OCI-LY1 (cell line): ENCODE measurements around the gene LPAR5.

Source experiments
- H2AFZ ChIP-seq: fragments of 200-600 bp; sonication (generic), shearing (Covaris generic); 2 replicates; pipeline ENCODE4 v1.6.0; 2014; ENCODE audit warnings: antibody characterized with exemption, mild to moderate bottlenecking, low read length
- H3F3A ChIP-seq: fragments of 200-600 bp; sonication (generic), shearing (Covaris generic); 2 replicates; pipeline ENCODE4 v1.6.0; 2014; ENCODE audit warnings: mild to moderate bottlenecking, antibody characterized with exemption, low read length, moderate library complexity; ENCODE audit not compliant: insufficient read depth
- H3K27ac ChIP-seq: fragments of 200-600 bp; sonication (generic); 2 replicates; pipeline ENCODE4 v1.5.1; 2014; ENCODE audit warnings: low read length, mixed run types, mild to moderate bottlenecking, low read depth; ENCODE audit not compliant: poor library complexity, severe bottlenecking
- H3K27me3 ChIP-seq: fragments of 200-600 bp; sonication (generic); 2 replicates; pipeline ENCODE4 v1.6.0; 2014; ENCODE audit warnings: antibody characterized with exemption, mild to moderate bottlenecking, low read length, moderate library complexity; ENCODE audit not compliant: insufficient read depth
- H3K36me3 ChIP-seq: fragments of 200-600 bp; sonication (generic); 2 replicates; pipeline ENCODE4 v1.6.1; 2014; ENCODE audit warnings: mild to moderate bottlenecking, antibody characterized with exemption, low read length, moderate library complexity, mixed read lengths; ENCODE audit not compliant: insufficient read depth
- H3K4me1 ChIP-seq: fragments of 200-600 bp; sonication (generic); 2 replicates; pipeline ENCODE4 v1.5.1; 2014; ENCODE audit warnings: mild to moderate bottlenecking, low read length, moderate library complexity; ENCODE audit not compliant: insufficient read depth, severe bottlenecking
- H3K4me2 ChIP-seq: fragments of 200-600 bp; sonication (generic), shearing (Covaris generic); 2 replicates; pipeline ENCODE4 v1.6.1; 2014; ENCODE audit warnings: low read length
- H3K4me3 ChIP-seq: fragments of 200-600 bp; sonication (generic); 2 replicates; pipeline ENCODE4 v1.5.1; 2014; ENCODE audit warnings: low read length, low read depth, mild to moderate bottlenecking, mixed read lengths; ENCODE audit not compliant: poor library complexity, severe bottlenecking
- H3K79me2 ChIP-seq: fragments of 200-600 bp; shearing (Covaris generic); 2 replicates; pipeline ENCODE4 v1.6.1; 2016; ENCODE audit warnings: mixed run types, low read length, mixed read lengths; ENCODE audit not compliant: insufficient read depth
- H3K9ac ChIP-seq: fragments of 200-600 bp; sonication (generic), shearing (Covaris generic); 2 replicates; pipeline ENCODE4 v1.6.1; 2014; ENCODE audit warnings: mild to moderate bottlenecking, low read length, mixed read lengths
- H3K9me2 ChIP-seq: fragments of 200-600 bp; sonication (generic), shearing (Covaris generic); 2 replicates; pipeline ENCODE4 v1.6.1; 2014; ENCODE audit warnings: low read depth, mild to moderate bottlenecking, low read length, mixed read lengths
- H3K9me3 ChIP-seq: fragments of 200-600 bp; shearing (Covaris generic); 2 replicates; pipeline ENCODE4 v1.6.1; 2014; ENCODE audit warnings: low read length, mixed read lengths
- H4K20me1 ChIP-seq: fragments of 200-600 bp; sonication (generic), shearing (Covaris generic); 2 replicates; pipeline ENCODE4 v1.6.0; 2016; ENCODE audit warnings: mild to moderate bottlenecking, low read length; ENCODE audit not compliant: insufficient read depth
- CTCF ChIP-seq: fragments of 200-600 bp; sonication (generic), shearing (Covaris generic); IDR thresholded peaks from 2 replicates; pipeline ENCODE4 v1.5.1; 2017; ENCODE audit warnings: mild to moderate bottlenecking, antibody characterized with exemption, low read length, moderate library complexity, mixed read lengths
- EZH2 ChIP-seq: fragments of 200-600 bp; sonication (generic), shearing (Covaris generic); IDR thresholded peaks from 2 replicates; pipeline ENCODE4 v1.8.0; 2017; ENCODE audit warnings: borderline replicate concordance, mixed run types, mild to moderate bottlenecking, antibody characterized with exemption, low read length, moderate library complexity, mixed read lengths

LPAR5 gene

GRCh38 chr12:6584293-6584692 is 51.5 kb downstream of the LPAR5 start:
- no peak overlapping the region for H3K9ac ChIP-seq
- H3K4me3 ChIP-seq, result no peak overlapping the region
- peaks cover 93% of the 10 kb centered on the region for H3K36me3 ChIP-seq
- H4K20me1 ChIP-seq, result no peaks in the 10 kb centered on the region
- H2AFZ ChIP-seq, result no peak overlapping the region
- no peaks in the 10 kb centered on the region for H3K9me2 ChIP-seq
- no peak overlapping the region for H3K4me2 ChIP-seq
- H3K79me2 ChIP-seq, result no peaks in the 10 kb centered on the region
- no peaks in the 10 kb centered on the region for H3K9me3 ChIP-seq
- no peak overlapping the region for H3K27ac ChIP-seq
- H3K27me3 ChIP-seq, result no peaks in the 10 kb centered on the region
- H3F3A ChIP-seq, result no peaks in the 10 kb centered on the region
- TF ChIP-seq EZH2 (no peak), CTCF (no peak)
- no peaks in the 10 kb centered on the region for H3K4me1 ChIP-seq

GRCh38 chr12:6582959-6583358 is 52.8 kb downstream of the LPAR5 start:
- no peak overlapping the region for H3K9ac ChIP-seq
- H3K9me2 ChIP-seq, result no peaks in the 10 kb centered on the region
- peaks cover 92% of the 10 kb centered on the region for H3K36me3 ChIP-seq

GRCh38 chr12:6582196-6582595 is 53.6 kb downstream of the LPAR5 start:
- H3K4me2 ChIP-seq, result no peak overlapping the region
- H2AFZ ChIP-seq, result no peak overlapping the region
- H3K79me2 ChIP-seq, result no peaks in the 10 kb centered on the region
- peaks cover 92% of the 10 kb centered on the region for H3K36me3 ChIP-seq
- no peaks in the 10 kb centered on the region for H3K9me2 ChIP-seq
- H3K4me3 ChIP-seq, result no peak overlapping the region
- no peaks in the 10 kb centered on the region for H3F3A ChIP-seq
- no peaks in the 10 kb centered on the region for H3K4me1 ChIP-seq
- TF ChIP-seq CTCF, result peak; percentile 21; the same call in 1 of the 2 replicates
- TF ChIP-seq EZH2, result no peak
- H3K9ac ChIP-seq, result no peak overlapping the region
- no peaks in the 10 kb centered on the region for H4K20me1 ChIP-seq
- no peaks in the 10 kb centered on the region for H3K9me3 ChIP-seq
- no peak overlapping the region for H3K27ac ChIP-seq
- no peaks in the 10 kb centered on the region for H3K27me3 ChIP-seq

More at GRCh38 chr12:6582959-6583358, 52.8 kb downstream of the LPAR5 start:
- H3F3A ChIP-seq, result no peaks in the 10 kb centered on the region
- no peak overlapping the region for H3K4me3 ChIP-seq
- H3K79me2 ChIP-seq, result no peaks in the 10 kb centered on the region
- H3K4me1 ChIP-seq, result no peaks in the 10 kb centered on the region
- no peaks in the 10 kb centered on the region for H4K20me1 ChIP-seq
- no peak overlapping the region for H2AFZ ChIP-seq
- no peak overlapping the region for H3K4me2 ChIP-seq
- no peaks in the 10 kb centered on the region for H3K27me3 ChIP-seq
- TF ChIP-seq EZH2, result no peak
- no peak for TF ChIP-seq CTCF
- no peak overlapping the region for H3K27ac ChIP-seq
- H3K9me3 ChIP-seq, result no peaks in the 10 kb centered on the region
